ENCODE results near the gene ZNF644.

GRCh38 chr1:90987841-90988240 is 34.0 kb downstream of the ZNF644 start:
- TF ChIP-seq, protein P1, sequence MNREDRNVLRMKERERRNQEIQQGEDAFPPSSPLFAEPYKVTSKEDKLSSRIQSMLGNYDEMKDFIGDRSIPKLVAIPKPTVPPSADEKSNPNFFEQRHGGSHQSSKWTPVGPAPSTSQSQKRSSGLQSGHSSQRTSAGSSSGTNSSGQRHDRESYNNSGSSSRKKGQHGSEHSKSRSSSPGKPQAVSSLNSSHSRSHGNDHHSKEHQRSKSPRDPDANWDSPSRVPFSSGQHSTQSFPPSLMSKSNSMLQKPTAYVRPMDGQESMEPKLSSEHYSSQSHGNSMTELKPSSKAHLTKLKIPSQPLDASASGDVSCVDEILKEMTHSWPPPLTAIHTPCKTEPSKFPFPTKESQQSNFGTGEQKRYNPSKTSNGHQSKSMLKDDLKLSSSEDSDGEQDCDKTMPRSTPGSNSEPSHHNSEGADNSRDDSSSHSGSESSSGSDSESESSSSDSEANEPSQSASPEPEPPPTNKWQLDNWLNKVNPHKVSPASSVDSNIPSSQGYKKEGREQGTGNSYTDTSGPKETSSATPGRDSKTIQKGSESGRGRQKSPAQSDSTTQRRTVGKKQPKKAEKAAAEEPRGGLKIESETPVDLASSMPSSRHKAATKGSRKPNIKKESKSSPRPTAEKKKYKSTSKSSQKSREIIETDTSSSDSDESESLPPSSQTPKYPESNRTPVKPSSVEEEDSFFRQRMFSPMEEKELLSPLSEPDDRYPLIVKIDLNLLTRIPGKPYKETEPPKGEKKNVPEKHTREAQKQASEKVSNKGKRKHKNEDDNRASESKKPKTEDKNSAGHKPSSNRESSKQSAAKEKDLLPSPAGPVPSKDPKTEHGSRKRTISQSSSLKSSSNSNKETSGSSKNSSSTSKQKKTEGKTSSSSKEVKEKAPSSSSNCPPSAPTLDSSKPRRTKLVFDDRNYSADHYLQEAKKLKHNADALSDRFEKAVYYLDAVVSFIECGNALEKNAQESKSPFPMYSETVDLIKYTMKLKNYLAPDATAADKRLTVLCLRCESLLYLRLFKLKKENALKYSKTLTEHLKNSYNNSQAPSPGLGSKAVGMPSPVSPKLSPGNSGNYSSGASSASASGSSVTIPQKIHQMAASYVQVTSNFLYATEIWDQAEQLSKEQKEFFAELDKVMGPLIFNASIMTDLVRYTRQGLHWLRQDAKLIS (CRISPR knock-in tag; IDR thresholded peaks at IDR 0.05; ENCODE audit: borderline replicate concordance), result no peak
- TF ChIP-seq, protein P2, sequence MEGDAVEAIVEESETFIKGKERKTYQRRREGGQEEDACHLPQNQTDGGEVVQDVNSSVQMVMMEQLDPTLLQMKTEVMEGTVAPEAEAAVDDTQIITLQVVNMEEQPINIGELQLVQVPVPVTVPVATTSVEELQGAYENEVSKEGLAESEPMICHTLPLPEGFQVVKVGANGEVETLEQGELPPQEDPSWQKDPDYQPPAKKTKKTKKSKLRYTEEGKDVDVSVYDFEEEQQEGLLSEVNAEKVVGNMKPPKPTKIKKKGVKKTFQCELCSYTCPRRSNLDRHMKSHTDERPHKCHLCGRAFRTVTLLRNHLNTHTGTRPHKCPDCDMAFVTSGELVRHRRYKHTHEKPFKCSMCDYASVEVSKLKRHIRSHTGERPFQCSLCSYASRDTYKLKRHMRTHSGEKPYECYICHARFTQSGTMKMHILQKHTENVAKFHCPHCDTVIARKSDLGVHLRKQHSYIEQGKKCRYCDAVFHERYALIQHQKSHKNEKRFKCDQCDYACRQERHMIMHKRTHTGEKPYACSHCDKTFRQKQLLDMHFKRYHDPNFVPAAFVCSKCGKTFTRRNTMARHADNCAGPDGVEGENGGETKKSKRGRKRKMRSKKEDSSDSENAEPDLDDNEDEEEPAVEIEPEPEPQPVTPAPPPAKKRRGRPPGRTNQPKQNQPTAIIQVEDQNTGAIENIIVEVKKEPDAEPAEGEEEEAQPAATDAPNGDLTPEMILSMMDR (IDR thresholded peaks at IDR 0.05), result no peak
- TF ChIP-seq ATF1 (CRISPR knock-in tag; IDR thresholded peaks at IDR 0.05) (no peak), ATF3 (CRISPR knock-in tag; conservative IDR thresholded peaks at IDR 0.05) (no peak), ESRRA (CRISPR knock-in tag; IDR thresholded peaks at IDR 0.05; ENCODE audit: borderline replicate concordance) (no peak), ZNF532 (CRISPR knock-in tag; IDR thresholded peaks at IDR 0.05; ENCODE audit: borderline replicate concordance) (no peak), HMGXB4 (CRISPR knock-in tag; IDR thresholded peaks at IDR 0.05) (no peak), ELF4 (CRISPR knock-in tag; IDR thresholded peaks at IDR 0.05; ENCODE audit: low read depth) (no peak), NR3C1 (CRISPR knock-in tag; conservative IDR thresholded peaks at IDR 0.05; ENCODE audit: low read depth) (no peak)
- TF ChIP-seq, protein P3, sequence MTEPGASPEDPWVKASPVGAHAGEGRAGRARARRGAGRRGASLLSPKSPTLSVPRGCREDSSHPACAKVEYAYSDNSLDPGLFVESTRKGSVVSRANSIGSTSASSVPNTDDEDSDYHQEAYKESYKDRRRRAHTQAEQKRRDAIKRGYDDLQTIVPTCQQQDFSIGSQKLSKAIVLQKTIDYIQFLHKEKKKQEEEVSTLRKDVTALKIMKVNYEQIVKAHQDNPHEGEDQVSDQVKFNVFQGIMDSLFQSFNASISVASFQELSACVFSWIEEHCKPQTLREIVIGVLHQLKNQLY (CRISPR knock-in tag; IDR thresholded peaks at IDR 0.05), result no peak
- TF ChIP-seq, protein P4, sequence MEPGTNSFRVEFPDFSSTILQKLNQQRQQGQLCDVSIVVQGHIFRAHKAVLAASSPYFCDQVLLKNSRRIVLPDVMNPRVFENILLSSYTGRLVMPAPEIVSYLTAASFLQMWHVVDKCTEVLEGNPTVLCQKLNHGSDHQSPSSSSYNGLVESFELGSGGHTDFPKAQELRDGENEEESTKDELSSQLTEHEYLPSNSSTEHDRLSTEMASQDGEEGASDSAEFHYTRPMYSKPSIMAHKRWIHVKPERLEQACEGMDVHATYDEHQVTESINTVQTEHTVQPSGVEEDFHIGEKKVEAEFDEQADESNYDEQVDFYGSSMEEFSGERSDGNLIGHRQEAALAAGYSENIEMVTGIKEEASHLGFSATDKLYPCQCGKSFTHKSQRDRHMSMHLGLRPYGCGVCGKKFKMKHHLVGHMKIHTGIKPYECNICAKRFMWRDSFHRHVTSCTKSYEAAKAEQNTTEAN (CRISPR knock-in tag; IDR thresholded peaks at IDR 0.05), result no peak
- TF ChIP-seq, protein P5, sequence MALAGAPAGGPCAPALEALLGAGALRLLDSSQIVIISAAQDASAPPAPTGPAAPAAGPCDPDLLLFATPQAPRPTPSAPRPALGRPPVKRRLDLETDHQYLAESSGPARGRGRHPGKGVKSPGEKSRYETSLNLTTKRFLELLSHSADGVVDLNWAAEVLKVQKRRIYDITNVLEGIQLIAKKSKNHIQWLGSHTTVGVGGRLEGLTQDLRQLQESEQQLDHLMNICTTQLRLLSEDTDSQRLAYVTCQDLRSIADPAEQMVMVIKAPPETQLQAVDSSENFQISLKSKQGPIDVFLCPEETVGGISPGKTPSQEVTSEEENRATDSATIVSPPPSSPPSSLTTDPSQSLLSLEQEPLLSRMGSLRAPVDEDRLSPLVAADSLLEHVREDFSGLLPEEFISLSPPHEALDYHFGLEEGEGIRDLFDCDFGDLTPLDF (CRISPR knock-in tag; IDR thresholded peaks at IDR 0.05), result no peak

Measured in WTC11 (cell line).